H1 (cell line): ENCODE measurements around the gene OGT. TPM values are rescaled to one million over a fixed set of nuclear protein-coding genes. Genes with fewer than 3 reads are reported as not detected.
"Not testable (repeated sequence)": the region's sequence is repeated elsewhere in the genome, so short reads cannot be mapped to it uniquely, and the experiment has no call there.

ENCODE experiments used
- CTCF ChIA-PET: fragments of 300-600 bp; sonication (Branson Sonifier 250); formaldehyde crosslinking; loops from one replicate; lab custom pipeline; 2021; ENCODE audit not compliant: partially characterized antibody; lab: Charles Lee
- POLR2A ChIA-PET: fragments of 300-600 bp; sonication (Branson Sonifier 250); formaldehyde crosslinking; loops from one replicate; lab custom pipeline; 2021; ENCODE audit warnings: inconsistent platforms; ENCODE audit not compliant: partially characterized antibody; lab: Charles Lee
- DNase-seq, 2 experiments: peaks; one replicate each; pipeline versions ENCODE4 v3.0.0 to v3.0.0-alpha.2; 2010 to 2022; ENCODE audit warnings: low spot score in 2 of 2, low read depth in 1 of 2, mixed read lengths in 1 of 2
- FAIRE-seq: peaks from 2 replicates; lab custom pipeline; 2011; peaks lifted over from hg19 to GRCh38; lab: Jason Lieb, UNC
- H2AFZ ChIP-seq: 2 replicates; pipeline ENCODE4 v1.8.1; 2012; ENCODE audit warnings: low read length, inconsistent platforms
- H2AK5ac ChIP-seq: 2 replicates; pipeline ENCODE4 v1.6.1; 2013; ENCODE audit warnings: low read depth, low read length
- H2BK120ac ChIP-seq: replicated peaks from 2 replicates; pipeline ENCODE3; 2013; ENCODE audit warnings: low read depth, low read length, inconsistent platforms
- H2BK12ac ChIP-seq: 2 replicates; pipeline ENCODE4 v1.6.1; 2013; ENCODE audit warnings: low read depth, low read length
- H2BK15ac ChIP-seq: 2 replicates; pipeline ENCODE4 v1.6.1; 2013; ENCODE audit warnings: low read length
- H2BK20ac ChIP-seq: 2 replicates; pipeline ENCODE4 v1.6.1; 2013; ENCODE audit warnings: low read length
- H2BK5ac ChIP-seq: 2 replicates; pipeline ENCODE4 v1.6.1; 2013; ENCODE audit warnings: low read depth, low read length
- H3K14ac ChIP-seq: 2 replicates; pipeline ENCODE4 v1.6.1; 2013; ENCODE audit warnings: inconsistent platforms; ENCODE audit not compliant: insufficient read length
- H3K18ac ChIP-seq: 2 replicates; pipeline ENCODE4 v1.6.1; 2013; ENCODE audit warnings: low read length; ENCODE audit errors: extremely low read depth
- H3K23ac ChIP-seq: 2 replicates; pipeline ENCODE4 v1.6.1; 2013; ENCODE audit warnings: inconsistent platforms; ENCODE audit not compliant: insufficient read length
- H3K23me2 ChIP-seq: 2 replicates; pipeline ENCODE4 v1.6.1; 2013; ENCODE audit warnings: low read depth, low read length
- H3K27ac ChIP-seq: 2 replicates; pipeline ENCODE4 v1.6.1; 2011; ENCODE audit warnings: low read depth, low read length, inconsistent platforms
- H3K27me3 ChIP-seq, 4 experiments: replicated peaks in 1 of 4; 1 replicate in 1 of 4; 2 replicates in 3 of 4; pipeline versions ENCODE4 v1.6.1 to v1.8.1; 2011 to 2013; ENCODE audit warnings: low read length in 3 of 4, mild to moderate bottlenecking in 3 of 4, inconsistent platforms in 2 of 4, mixed read lengths in 2 of 4, moderate library complexity in 1 of 4; ENCODE audit not compliant: control insufficient read depth in 3 of 4, insufficient read depth in 3 of 4; ENCODE audit errors: extremely low read depth in 1 of 4
- H3K36me3 ChIP-seq, 4 experiments: 2 replicates each; pipeline versions ENCODE4 v1.6.1 to v1.8.1; 2011 to 2013; ENCODE audit warnings: mild to moderate bottlenecking in 4 of 4, low read length in 3 of 4, moderate library complexity in 2 of 4, control low read depth in 1 of 4, inconsistent platforms in 1 of 4; ENCODE audit not compliant: insufficient read depth in 4 of 4, control insufficient read depth in 2 of 4
- H3K4ac ChIP-seq: replicated peaks from 2 replicates; pipeline ENCODE3; 2013; ENCODE audit warnings: low read length, low read depth, mixed read lengths, inconsistent platforms; ENCODE audit not compliant: insufficient read length
- H3K4me1 ChIP-seq, 4 experiments: replicated peaks in 1 of 4; 1 replicate in 1 of 4; 2 replicates in 3 of 4; pipeline versions ENCODE4 v1.6.1 to v1.8.1; 2011 to 2013; ENCODE audit warnings: low read length in 3 of 4, inconsistent platforms in 2 of 4, mixed read lengths in 1 of 4; ENCODE audit not compliant: insufficient read depth in 4 of 4, control insufficient read depth in 3 of 4
- H3K4me2 ChIP-seq, 2 experiments: 2 replicates each; pipeline versions ENCODE4 v1.6.1 to v1.8.1; 2011 to 2013; ENCODE audit warnings: low read depth in 2 of 2, low read length in 2 of 2, control low read depth in 1 of 2, inconsistent platforms in 1 of 2, mild to moderate bottlenecking in 1 of 2; ENCODE audit not compliant: insufficient read depth in 1 of 2
- H3K4me3 ChIP-seq, 4 experiments: fragments of 200-600, 300-600 bp in 1 of 4; sonication (generic), shearing (Covaris generic), sonication (Bioruptor Twin) in 1 of 4; 2 replicates each; pipeline versions ENCODE4 v1.5.1 to v1.8.1; 2011 to 2016; ENCODE audit warnings: low read length in 4 of 4, low read depth in 3 of 4, control low read depth in 2 of 4, inconsistent platforms in 2 of 4, mild to moderate bottlenecking in 2 of 4, mixed read lengths in 1 of 4, moderate library complexity in 1 of 4; ENCODE audit not compliant: insufficient read depth in 2 of 4; ENCODE audit errors: extremely low read depth in 1 of 4
- H3K56ac ChIP-seq: replicated peaks from 2 replicates; pipeline ENCODE3; 2013; ENCODE audit warnings: low read depth, mild to moderate bottlenecking, mixed read lengths, low read length, inconsistent platforms; ENCODE audit not compliant: insufficient read length
- H3K79me1 ChIP-seq: 2 replicates; pipeline ENCODE4 v1.6.1; 2013; ENCODE audit warnings: low read depth, low read length, control low read depth
- H3K79me2 ChIP-seq, 2 experiments: 2 replicates each; pipeline versions ENCODE4 v1.6.1 to v1.8.1; 2012 to 2013; ENCODE audit warnings: low read length in 2 of 2, mild to moderate bottlenecking in 2 of 2, inconsistent platforms in 1 of 2; ENCODE audit not compliant: insufficient read depth in 2 of 2, control insufficient read depth in 1 of 2
- H3K9ac ChIP-seq, 4 experiments: replicated peaks in 1 of 4; 1 replicate in 1 of 4; 2 replicates in 3 of 4; pipeline versions ENCODE4 v1.6.1 to v1.8.1; 2011 to 2013; ENCODE audit warnings: low read depth in 3 of 4, low read length in 3 of 4, control low read depth in 2 of 4, mild to moderate bottlenecking in 2 of 4, moderate library complexity in 2 of 4, inconsistent platforms in 1 of 4; ENCODE audit errors: extremely low read depth in 1 of 4
- H3K9me3 ChIP-seq, 2 experiments: 2 replicates each; pipeline versions ENCODE4 v1.6.1 to v1.8.1; 2012 to 2013; ENCODE audit warnings: mild to moderate bottlenecking in 2 of 2, moderate library complexity in 2 of 2, control low read depth in 1 of 2, inconsistent platforms in 1 of 2, low read depth in 1 of 2, low read length in 1 of 2, mixed read lengths in 1 of 2; ENCODE audit not compliant: insufficient read depth in 2 of 2
- H4K20me1 ChIP-seq, 2 experiments: replicated peaks in 1 of 2; 2 replicates each; pipeline versions ENCODE3 to v1.8.1; 2011 to 2013; ENCODE audit warnings: inconsistent platforms in 2 of 2, low read length in 2 of 2, mild to moderate bottlenecking in 1 of 2; ENCODE audit not compliant: insufficient read depth in 2 of 2, control insufficient read depth in 1 of 2
- H4K5ac ChIP-seq: 2 replicates; pipeline ENCODE4 v1.6.1; 2013; ENCODE audit warnings: low read length, low read depth, mixed read lengths, inconsistent platforms; ENCODE audit not compliant: insufficient read length
- H4K8ac ChIP-seq: 2 replicates; pipeline ENCODE4 v1.8.0; 2013; ENCODE audit warnings: mild to moderate bottlenecking, moderate library complexity, low read length, inconsistent platforms; ENCODE audit not compliant: insufficient read depth; ENCODE audit errors: extremely low read depth
- H4K91ac ChIP-seq: replicated peaks from 2 replicates; pipeline ENCODE3; 2013; ENCODE audit warnings: low read length, mixed read lengths, inconsistent platforms; ENCODE audit not compliant: insufficient read length
- WGBS, 2 experiments: shearing (Covaris generic) in 1 of 2; methylation state at CpG; one replicate each; pipeline versions ENCODE4 v1.1.6 to v1.1.7; 2013 to 2015; ENCODE audit warnings: low lambda C conversion rate in 2 of 2, mixed read lengths in 2 of 2, inconsistent platforms in 1 of 2, low coverage in 1 of 2, missing lambda C conversion rate in 1 of 2; ENCODE audit not compliant: insufficient replicate concordance in 2 of 2, insufficient coverage in 1 of 2, insufficient read length in 1 of 2; ENCODE audit errors: extremely low coverage in 1 of 2, missing lambda C conversion rate in 1 of 2; 5-methylcytosine and 5-hydroxymethylcytosine counted together
- polyA plus RNA-seq, 7 experiments: library from polyadenylated mRNA; depleted of rRNA in 3 of 7; stranded (reverse) in 5 of 7; unstranded in 2 of 7; fragments of >200 nt in 5 of 7; fragments of 200-250 nt in 2 of 7; gene quantifications; 1 replicate in 5 of 7; 2 replicates in 1 of 7; 4 replicates in 1 of 7; pipeline versions ENCODE4 v1.2.1 to v1.2.3, GENCODE V29; 2011 to 2013; ENCODE audit warnings: missing spikeins in 2 of 7, mixed read lengths in 2 of 7
- total RNA-seq: library from RNA; stranded (reverse); fragmentation: NEBNext Ultra II Directional; extraction: Animal tissue kit (Norgen Biotek cat#: 25700); gene quantifications from 2 replicates; pipeline ENCODE4 v1.2.1, GENCODE V29; 2021

The OGT gene
- total and polyA plus RNA-seq, 2 of the 8 experiments (the other 6 are each of a cell fraction or from before 2014, with no cell fraction given), result 130 to 169 TPM

GRCh38 chrX:71571390-71571789 is 38.5 kb downstream of the OGT start:
- 97% methylated on average over 5 of the region's 8 CpGs; no CpG with 5 or more reads in 1 of the 2 experiments for WGBS, 2 experiments
- CTCF ChIA-PET, result not testable (repeated sequence)

More at GRCh38 chrX:71571390-71571789, 38.5 kb downstream of the OGT start:
- not testable (repeated sequence) for FAIRE-seq, H4K91ac ChIP-seq, H4K8ac ChIP-seq, DNase-seq, H3K79me1 ChIP-seq, H2BK12ac ChIP-seq, H3K9me3 ChIP-seq, H3K9ac ChIP-seq, H2AK5ac ChIP-seq, H2BK120ac ChIP-seq, H3K18ac ChIP-seq, H3K79me2 ChIP-seq, H3K23me2 ChIP-seq, H3K4me3 ChIP-seq, H2BK20ac ChIP-seq, H3K27me3 ChIP-seq, H4K20me1 ChIP-seq, H2BK5ac ChIP-seq, H2AFZ ChIP-seq, H3K23ac ChIP-seq, H3K4ac ChIP-seq, H3K4me1 ChIP-seq, H3K56ac ChIP-seq, H3K27ac ChIP-seq, H3K14ac ChIP-seq, H2BK15ac ChIP-seq, H4K5ac ChIP-seq, H3K4me2 ChIP-seq
- peaks cover 9 to 64% (median 39%) of the 10 kb centered on the region in 4 experiments for H3K36me3 ChIP-seq
- POLR2A ChIA-PET, result interaction anchor here (1.4 kb wide), 1 partner anchor 28 kb away, joined by 3 read pairs; no protein-coding TSS in a partner anchor
